Measurements from ENCODE around the gene MED17.

- TF ChIP-seq GATA2 (IDR thresholded peaks at IDR 0.05; ENCODE audit: low read depth, low read length) (no peak), GATA3 (IDR thresholded peaks at IDR 0.05; ENCODE audit: low read depth, low read length) (no peak)
Observed at GRCh38 chr11:93740031-93740729, 43.9 kb upstream of the MED17 start.

Data from SH-SY5Y (cell line).